Measurements from ENCODE around the gene CABP2. TPM values are rescaled to one million over a fixed set of nuclear protein-coding genes. Genes with fewer than 3 reads are reported as not detected.
A peak's percentile ranks its signal among the peaks of the same experiment; 100 is the strongest.
"Not testable (repeated sequence)": the region's sequence is repeated elsewhere in the genome, so short reads cannot be mapped to it uniquely, and the experiment has no call there.

Gene CABP2
- total RNA-seq, 1 experiment from 2014 or later = not detected

DNA sequence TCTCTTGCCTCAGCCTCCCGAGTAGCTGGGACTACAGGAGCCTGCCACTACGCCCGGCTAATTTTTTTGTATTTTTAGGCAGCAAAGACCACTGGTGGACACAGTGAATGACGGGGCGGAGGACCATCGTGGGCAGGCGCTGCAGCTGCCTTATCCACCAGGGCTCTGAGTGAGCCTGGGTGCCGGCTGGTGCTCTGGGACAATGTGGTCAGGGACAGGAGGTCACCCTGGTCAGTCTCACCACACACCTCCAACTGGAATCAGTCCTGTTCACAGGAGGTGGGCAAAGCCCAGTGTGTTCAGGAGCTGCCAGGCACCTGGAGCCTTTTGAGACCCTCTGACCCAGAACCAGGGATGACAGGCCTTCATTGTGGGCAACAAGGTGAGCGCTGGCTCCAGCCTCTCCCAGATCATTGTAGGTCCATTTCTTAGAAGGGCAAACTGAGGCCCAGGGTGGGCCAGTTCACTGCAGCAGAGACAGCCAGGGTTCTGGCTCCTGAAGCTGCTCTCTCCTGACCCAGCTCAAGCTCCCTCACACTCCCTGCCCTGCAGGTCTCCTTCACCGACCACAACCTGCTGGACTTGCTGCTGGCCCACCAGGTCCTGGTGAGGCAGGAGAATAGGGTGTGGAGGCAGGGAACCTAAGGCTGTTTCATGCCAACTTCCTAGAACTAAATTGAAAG is 15.7 kb upstream of the CABP2 start:
- DNase-seq (ENCODE audit: low read depth) = no peak

DNA sequence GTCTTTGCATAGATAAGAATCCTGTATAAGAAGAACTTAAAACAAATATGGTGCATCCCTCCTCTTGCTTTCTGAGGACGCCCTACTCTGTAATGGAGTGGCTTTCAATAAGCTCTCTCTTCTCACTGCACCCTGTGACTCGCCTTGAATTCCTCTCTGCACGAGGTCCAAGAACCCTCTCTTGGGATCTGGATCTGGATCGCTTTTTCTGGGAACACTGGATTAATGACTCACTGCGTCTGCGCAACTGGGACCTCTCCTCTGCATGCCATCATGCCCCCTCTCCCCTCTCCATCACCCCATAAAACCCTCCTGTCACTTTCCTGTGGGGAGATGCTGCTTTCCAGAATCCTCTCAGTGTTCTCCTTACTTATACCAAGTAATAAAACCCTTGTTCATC is 15.1 kb upstream of the CABP2 start:
- DNase-seq (ENCODE audit: low read depth) = no peak

GRCh38 chr11:67535561-67535960 is 12.3 kb upstream of the CABP2 start:
- no peak for DNase-seq (ENCODE audit: low read depth)

DNA sequence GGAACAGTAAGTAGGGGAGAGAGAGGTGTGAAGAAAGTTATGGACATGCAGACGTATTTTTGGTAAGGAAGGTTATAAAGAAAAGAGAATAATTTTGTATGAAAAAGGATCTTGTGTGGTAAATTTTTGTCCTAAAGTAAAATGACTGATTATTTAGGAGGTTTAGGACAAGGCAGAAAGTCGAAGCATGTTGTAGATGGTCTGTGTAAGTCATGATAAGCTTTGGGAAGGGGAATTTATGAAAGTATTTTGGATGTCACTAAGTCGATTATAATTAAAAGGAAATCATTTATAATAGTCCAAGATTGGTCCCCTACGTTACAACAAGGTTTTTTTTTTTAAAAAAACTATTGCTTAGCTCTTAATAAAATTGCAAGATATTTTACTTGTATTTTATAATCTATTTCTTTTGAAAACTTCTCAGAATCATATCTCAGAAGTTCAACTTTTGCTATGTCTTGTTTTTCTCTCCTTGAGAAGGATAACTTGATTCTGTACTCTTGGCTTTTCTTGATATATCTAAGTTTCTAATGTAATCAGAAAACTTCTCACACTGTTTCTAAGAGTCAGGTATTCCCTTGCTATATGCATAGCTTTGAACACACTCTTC is 10.9 kb upstream of the CABP2 start:
- DNase-seq (ENCODE audit: low read depth) = no peak

DNA sequence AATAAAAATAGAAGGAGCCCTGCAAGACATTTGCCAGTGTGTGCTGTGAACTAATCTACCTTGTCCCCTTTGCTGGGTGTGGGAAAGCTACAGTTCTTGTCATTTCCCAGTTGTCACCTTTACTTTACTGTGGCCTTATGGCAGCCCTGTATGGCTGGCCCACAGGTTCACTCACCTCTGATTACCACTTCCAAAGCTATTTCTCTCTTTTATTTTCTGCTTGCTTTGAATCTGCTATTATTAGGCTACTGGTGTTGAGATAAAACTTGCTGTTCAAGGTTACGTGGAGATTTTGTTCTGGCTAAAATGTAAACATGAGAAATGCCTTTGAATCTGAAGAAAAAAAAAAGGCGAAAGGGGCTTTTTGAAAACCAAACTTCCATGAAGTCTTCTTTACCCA is 9.6 kb upstream of the CABP2 start:
- no peak for DNase-seq (ENCODE audit: low read depth)

DNA sequence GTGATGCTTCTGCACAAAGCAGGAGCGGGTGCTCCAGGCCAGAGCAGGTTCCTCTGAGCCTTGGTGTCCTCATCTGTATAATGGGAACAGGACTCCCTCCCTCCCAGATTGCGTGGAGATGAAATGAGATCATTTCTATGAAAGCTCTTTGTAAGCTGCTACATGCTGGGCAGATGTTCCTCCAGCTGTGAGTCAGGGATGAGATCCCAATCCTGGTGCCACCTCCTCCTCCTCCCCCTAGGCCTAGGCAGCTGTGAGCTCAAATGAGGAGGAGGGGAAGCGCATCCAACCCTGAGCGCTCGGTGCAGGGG is 7.0 kb upstream of the CABP2 start:
- no peak for DNase-seq (ENCODE audit: low read depth)

GRCh38 chr11:67528376-67528775 is 5.1 kb upstream of the CABP2 start:
- no peak for DNase-seq (ENCODE audit: low read depth)

GRCh38 chr11:67525275-67525976 is 2.2 kb upstream of the CABP2 start:
- DNase-seq (ENCODE audit: low read depth) = no peak

DNA sequence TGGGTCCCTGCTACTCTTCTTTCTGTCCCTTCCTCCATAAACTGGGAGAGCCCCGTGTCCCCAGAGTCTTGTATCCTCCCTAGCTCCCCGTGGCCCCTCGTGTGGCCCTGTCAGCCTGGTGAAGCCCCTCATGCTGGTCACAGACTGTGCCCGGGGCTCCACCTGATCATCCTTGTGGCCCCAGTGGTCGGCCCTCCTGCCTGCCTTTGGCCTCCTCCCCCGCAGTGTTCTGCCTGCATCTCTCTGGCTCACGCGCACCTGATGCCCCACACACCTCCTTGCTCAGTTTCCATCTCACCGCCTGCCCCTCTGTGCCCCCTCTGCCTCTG is 1.2 kb upstream of the CABP2 start:
- no peak for DNase-seq (ENCODE audit: low read depth)

DNA sequence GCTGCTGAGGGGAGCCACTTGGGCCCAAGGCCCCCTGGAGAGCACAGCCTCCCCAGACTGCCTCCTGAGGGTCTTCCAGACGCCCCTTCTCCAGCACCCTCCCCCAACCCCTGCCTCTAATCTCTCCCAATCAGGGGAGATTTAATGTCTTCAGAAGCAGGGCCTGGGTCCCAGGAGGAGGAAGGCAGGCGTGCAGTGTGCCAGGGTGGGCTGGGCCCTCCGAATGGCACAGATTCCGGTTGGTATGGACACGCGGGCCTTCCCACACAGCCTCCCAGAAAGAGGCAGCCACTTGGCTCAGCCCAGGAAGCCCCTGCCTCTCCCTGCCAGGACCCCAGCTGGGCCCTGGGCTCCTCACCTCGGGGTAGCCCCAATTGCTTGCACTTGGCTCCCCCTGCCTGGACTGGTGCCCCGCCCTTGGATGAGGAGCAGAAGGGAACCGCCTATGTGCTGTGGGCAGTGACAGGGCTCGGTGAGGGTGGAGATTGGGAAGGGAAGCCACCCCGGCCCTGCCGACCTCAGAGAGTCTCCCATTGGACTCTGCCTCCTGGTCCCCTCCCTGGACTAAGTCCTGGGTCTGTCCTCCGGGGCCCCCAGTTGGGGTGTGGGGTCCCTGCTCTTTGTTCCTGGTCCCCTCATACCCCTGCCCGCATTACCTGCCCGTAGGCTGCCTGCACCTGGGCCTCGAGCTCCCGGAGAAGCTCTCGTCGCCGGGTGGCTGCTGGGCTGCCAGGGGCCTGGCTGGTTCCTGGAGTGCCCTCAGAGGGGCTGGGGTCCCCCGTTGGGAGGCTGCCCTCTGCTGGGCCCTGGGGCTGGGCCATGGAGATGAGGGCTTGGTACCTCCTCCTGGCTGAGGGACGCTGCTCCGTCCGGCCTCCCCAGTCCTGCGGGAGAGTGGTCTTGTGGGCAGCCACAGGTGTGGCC is 572 bp upstream of the CABP2 start:
- DNase-seq (ENCODE audit: low read depth) = no peak

DNA sequence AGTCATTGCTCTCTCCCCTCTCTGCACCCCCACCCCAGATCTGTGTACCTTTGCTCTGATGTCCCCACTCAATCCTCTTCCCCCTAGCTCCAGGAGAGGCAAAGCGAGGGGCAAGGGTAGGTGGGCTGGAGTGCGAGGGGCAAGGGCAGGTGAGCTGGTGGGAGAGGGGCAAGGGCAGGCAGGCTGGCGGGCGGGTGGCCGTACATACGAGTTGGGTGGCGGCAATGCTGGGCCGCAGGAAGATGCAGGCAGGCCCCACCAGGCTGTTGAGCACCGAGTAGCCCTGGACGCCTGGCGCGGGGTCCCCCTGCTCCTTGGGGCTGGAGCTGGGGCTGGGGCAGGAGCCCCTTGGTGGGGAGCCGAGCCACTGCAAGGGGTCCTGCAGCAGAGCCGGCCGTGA is 908 bp downstream of the CABP2 start:
- no peak for DNase-seq (ENCODE audit: low read depth)

DNA sequence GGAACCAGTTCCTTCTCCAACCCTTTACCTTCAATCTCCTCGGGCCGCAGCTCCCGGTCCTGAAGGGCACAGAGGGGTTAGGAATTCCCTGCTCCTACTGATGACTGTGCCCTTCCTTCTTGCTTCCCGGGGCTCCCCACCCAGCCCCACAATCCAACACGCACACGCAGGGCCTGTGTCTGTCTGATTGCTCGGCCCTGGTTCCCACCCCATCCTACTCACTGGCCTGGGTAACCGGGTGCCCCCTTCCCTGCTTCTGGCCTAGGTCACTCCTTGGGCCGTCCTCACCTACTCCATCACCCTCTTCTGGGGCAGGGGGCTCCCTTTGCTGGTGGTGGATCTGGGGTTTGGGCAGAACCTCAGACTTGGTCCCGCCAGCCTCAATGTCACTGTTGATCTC is 1.3 kb downstream of the CABP2 start:
- no peak for DNase-seq (ENCODE audit: low read depth)

DNA sequence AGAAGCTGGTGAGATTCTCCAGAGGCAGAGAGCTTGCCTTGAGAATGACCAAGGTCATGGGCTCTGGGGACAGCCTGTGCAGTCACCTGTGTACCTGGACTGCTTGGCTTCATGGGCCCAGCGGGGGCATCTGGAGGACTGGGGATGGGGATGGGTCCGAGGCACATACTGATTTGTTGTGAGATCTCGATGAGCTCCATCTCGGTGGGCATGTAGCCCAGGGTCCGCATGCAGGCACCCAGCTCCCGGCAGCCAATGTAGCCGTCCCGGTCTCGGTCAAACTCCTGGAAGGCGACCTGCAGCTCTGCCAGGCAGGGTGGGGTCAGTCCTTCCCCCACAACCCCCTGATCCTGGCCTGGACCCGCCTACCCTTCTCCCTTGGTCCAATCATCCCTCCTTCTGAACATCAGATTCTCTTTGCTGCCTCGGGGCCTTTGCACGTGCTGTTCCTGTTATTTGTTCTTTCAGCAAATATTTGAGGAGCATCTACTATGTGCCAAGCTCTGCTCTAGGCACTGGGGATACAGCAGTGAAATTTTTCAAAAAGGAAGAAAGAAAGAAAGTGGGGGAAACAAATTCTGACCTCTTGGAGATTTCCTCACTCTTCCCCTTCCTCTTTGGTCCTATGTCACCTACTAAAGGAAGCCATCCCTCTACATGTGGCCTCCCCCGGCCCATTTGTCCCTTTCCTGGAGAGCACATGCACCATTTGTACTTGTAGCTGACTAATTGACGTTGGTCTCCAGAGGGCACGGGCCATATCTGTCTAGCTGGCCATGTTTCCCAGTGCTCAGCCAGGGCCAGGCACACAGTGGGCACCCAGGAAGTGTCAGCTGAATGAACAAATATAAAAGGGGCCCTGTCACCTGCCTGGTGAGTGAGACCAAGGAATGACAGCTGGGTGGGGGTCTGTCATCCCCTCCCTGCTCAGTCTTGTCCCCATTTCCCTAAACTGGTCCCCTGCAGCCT is 2.1 kb downstream of the CABP2 start:
- no peak for DNase-seq (ENCODE audit: low read depth)

DNA sequence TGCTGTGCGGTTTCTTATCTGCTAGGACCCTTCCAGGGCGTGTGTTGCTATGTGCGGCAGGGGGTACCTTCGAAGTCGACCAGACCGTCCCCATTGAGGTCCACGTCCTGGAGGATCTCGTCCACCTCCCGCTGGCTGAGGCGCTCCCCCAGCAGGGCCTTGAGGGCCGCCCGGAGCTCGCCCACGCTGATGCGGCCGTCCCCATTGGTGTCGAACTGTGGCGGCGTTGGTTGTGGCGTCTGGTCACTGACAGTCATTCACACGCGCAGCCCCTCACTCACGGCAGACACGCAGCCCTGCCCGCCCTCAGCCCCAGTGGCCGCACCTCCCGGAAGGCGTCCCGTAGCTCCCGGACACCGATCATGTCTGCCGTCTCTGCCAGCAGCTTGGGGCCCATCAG is 3.5 kb downstream of the CABP2 start:
- no peak for DNase-seq (ENCODE audit: low read depth)

DNA sequence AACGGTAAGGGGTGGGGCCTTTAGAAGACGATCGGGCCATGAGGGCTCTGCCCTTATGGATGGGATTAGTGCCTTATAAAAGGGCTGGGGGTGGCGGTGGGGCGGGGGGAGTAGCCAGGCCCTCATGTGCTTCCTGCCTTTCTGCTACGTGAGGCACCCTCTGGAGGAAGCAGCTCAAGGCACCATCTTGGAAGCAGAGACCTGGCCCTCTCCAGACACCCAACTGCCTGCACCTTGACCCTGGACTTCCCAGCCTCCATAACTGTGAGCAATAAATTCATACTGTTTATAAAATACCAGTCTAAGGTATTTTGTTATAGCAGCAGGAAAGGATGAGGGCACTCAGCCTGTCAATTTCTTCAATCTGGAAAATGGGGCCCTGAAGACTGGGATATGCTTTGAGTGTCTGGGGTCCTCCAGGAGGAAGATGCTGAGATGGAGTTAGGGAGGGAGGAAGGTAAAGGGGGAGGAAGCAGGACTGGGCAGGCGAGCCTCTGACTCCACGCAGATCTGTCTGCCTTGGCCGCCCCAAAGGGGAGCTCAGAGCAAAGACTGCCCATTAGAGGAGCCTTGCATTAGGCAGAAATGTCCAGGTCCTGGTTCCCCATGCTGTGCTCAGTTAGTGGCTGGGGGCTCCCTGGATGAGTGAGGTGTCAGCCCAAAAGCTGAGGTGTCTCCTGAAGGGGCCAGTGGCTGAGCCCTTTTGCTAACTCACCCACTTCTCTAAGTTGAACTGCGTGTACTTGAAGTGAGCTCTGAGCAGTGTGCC is 5.3 kb downstream of the CABP2 start:
- DNase-seq (ENCODE audit: low read depth) = no peak

DNA sequence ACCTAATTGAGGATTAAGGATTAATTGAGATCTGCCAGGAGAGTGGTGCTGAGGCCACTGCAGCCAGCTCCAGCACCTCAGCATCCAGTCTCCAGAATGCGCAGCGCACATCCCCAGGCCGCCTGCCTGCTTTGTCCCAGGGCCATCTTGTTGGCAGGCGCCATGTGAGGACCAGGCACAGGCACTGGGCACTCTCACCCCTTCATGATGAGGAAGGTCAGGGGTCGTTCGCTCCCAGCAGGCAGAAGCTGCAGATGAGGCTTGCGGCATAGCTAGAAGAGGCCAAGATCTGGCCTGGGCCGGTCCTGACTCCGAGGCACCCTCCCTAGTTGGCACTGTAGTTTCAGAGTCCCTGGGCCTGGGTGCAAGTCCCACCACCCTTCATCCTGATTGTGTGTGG is 6.4 kb downstream of the CABP2 start:
- DNase-seq (ENCODE audit: low read depth) = no peak

DNA sequence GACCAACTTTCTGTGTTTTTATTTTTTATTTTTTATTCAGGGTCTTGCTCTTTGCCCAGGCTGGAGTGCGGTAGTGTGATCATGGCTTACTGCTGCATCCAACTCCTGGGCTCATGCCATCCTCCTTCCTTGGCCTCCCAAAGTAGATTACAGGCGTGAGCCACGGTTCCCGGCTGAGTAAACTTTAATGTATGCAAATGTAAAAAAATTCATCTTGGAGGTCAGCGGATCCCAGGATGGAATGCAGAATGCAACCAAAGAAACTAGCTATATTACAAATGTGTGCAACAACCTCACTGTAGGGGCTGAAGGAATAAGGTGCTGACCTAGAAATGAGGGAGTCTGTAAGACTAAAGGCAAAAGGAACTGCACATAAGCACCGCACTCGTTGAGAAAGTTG is 9.1 kb downstream of the CABP2 start:
- DNase-seq (ENCODE audit: low read depth) = no peak

- DNase-seq (ENCODE audit: low read depth) = not testable (repeated sequence)
Observed at GRCh38 chr11:67511558-67511957, 11.7 kb downstream of the CABP2 start.

DNA sequence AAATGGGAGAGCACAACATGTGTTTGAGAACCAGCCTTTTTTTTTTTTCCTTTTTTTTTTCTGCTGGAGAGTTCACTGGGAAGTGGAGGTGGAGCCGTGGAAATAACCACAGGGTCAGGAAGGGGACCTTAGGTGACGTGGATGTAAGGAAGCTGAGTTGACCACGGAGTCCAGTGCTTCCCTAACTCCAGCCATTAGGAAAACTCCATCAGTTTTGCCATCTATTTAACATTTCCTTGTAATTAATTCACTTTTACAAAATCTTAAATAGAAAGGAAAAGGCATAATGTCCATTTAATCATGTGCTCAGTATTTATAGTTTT is 13.3 kb downstream of the CABP2 start:
- DNase-seq (ENCODE audit: low read depth) = peak; percentile 51

DNA sequence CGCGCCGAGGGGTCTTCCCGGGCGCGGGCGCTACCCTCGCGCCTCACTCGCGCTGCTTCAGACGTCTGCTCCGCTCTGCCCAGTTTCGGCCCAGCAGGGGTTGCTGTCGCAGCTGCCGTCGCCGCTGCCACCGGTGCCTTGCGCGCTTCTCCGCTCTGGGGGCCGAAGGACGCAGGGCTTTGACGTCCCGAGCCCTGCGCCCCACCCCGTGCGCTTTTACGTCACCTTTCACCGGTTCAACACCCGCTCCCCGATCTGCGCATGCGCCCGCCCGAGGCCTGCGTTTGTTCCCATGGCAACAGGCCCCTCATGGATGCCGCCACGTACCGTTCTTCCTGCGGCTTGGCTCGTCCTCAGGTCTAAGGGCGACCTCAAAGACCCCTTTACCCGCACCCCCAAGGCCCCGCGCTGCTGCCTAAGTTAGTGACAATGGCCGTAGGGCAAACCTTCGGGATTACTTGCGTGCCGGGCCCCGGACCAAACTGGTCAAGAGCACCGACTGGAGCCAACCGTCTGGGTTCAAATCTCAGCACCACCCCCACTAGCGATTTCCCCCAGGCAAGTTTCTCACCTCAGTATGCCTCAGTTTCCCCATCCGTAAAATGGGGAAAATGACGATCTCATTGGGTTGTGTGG is 14.6 kb downstream of the CABP2 start:
- peak; percentile 96 for DNase-seq (ENCODE audit: low read depth)

Measured in M059J (cell line).